Activated effector memory CD4-positive, alpha-beta T cell treated with anti-CD3 and anti-CD28 coated beads, Interleukin-2, amount 50 U/mL, for 16 hours (primary cell): ENCODE data around the gene BOLA3.
"Not testable (repeated sequence)": the region's sequence is repeated elsewhere in the genome, so short reads cannot be mapped to it uniquely, and the experiment has no call there.

Source experiments
- DNase-seq: peaks from one replicate; pipeline ENCODE4 v3.0.0-alpha.2; 2020

BOLA3 gene

GRCh38 chr2:74101574-74102300, 46.0 kb downstream of the BOLA3 start:
- DNase-seq, result no peak

GRCh38 chr2:74100254-74101216, 47.2 kb downstream of the BOLA3 start:
- DNase-seq, result peak; percentile 61

GRCh38 chr2:74099835-74100234, 47.9 kb downstream of the BOLA3 start:
- no peak for DNase-seq

DNA sequence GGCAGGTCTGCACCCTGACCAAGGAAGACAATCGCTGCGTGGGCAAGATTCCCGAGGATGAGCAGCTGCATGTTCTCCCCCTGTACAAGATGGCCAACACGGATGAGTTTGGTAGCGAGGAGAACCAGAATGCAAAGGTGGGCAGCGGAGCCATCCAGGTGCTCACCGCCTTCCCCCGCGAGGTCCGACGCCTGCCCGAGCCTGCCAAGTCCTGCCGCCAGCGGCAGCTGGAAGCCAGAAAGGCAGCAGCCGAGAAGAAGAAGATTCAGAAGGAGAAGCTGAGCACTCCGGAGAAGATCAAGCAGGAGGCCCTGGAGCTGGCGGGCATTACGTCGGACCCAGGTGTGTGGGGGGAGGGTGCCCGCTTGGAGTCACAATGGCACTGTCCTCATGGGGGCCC, 48.4 kb downstream of the BOLA3 start:
- DNase-seq, result peak; percentile 52

DNA sequence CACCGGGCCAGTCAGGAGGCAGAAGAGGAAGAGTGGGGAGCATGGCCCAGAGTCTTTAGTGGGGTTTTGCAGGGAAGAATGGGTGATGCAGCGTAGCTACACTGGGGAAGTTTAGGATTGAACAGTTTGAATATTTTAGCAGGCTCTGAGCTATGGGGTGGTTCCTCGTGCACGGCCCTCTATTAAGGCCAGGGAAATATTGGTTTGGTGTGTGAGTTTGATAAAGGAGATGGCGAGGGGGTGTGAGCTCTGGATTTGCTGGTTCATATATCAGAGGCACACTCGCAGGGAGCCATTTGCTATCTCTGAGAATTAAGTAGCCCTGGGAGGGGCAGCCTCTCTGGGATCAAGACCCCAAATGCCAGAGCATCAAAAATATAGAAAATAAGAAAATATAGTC, 50.1 kb downstream of the BOLA3 start:
- DNase-seq, result peak; percentile 4

DNA sequence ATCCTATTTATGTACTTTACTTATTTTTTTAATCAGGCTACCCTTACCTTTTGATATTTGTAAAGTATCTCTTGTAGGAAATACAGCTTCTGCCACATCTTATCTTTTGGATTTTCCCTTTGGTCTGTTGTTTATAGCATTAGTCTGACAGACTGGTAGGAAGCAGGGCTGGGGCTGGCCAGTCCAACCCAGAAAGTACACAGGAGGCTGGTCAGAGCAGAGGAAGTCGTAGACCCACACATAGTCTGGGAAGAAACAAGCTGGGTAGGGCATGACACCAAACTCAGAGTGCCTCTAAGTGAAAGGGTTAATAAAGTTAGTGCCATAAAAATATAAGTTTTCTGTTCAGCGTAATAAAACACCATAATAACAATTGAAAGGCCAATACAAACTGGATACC, 51.7 kb downstream of the BOLA3 start:
- DNase-seq, result peak; percentile 6

DNA sequence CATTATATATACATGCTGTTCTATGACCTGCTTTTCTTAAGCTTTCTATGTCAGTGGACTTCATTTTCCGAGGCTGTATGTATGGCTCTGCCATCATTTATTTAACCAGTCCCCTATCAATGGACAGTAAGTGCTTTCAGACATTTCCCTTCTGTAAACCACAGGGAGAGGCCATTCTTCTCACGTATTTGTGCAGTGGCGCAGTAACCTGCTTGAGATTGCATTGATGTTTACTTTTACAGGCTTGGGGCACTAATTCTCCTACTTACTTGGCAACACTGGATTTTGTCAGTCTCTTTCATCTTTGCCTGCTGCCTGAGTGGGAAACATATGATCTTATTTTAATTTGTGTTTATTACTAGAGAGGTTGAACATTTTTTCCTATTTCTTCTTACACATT, 52.1 kb downstream of the BOLA3 start:
- DNase-seq, result no peak

- peak; percentile 25 for DNase-seq
These were observed 53.4 kb downstream of the BOLA3 start for GRCh38 chr2:74094291-74094690.

- no peak for DNase-seq
These were observed 53.9 kb downstream of the BOLA3 start for GRCh38 chr2:74093840-74094239.

- DNase-seq, result peak; percentile 54
These were observed 54.3 kb downstream of the BOLA3 start for GRCh38 chr2:74093426-74093825.

- peak; percentile 14 for DNase-seq
These were observed 55.4 kb downstream of the BOLA3 start for GRCh38 chr2:74092275-74092674.

DNA sequence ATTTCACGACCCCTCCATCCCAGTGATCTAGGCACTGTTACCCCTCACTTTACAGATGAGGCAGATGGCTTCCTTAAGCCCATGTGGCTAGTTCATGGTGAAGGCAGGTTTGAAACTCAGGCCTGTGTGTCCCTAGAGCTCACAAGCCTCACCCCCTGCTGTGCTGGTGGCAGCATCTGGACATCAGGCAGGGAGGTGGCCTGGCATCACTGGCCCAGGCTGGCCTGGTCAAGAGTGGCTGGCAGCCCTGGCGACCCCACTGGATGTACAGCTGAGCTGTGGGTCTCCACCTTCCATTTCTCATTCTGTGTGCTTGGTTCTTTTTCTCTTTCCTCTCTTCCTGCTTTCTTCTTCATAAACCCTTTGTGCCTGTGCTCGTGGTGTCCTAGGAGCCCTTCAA, 56.3 kb downstream of the BOLA3 start:
- DNase-seq, result peak; percentile 52

- no peak for DNase-seq
These were observed 57.6 kb downstream of the BOLA3 start for GRCh38 chr2:74089816-74090745.

DNA sequence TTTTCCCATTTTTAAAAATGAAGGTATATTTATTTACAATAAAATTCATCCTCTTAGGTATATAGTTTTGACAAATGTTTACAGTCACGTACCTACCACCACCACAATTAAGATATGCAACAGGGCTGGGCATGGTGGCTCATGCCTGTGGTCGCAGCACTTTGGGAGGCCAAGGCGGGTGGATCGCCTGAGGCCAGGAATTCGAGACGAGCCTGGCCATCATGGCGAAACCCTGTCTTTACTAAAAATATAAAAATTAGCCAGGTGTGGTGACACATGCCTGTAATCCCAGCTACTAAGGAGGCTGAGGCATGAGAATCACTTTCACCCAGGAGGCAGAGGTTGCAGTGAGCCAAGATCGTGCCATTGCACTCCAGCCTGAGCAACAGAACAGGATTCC, 59.0 kb downstream of the BOLA3 start:
- not testable (repeated sequence) for DNase-seq

DNA sequence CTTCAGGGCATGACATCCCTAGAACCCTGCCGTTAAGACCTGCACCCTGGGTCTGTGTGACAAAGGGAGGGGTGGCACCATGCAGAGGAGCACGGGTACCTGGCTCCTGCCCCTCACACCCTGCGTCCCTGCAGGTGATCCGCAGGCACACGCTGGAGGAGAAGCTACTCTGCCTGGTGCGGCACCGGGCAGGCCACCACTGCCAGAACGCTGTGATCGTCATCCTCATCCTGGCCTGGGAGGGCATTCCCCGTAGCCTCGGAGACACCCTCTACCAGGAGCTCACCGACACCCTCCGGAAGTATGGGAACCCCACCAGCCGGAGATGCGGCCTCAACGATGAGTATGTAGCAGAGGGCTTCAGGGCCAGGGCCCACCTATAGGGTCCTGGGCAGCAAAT, 60.0 kb downstream of the BOLA3 start:
- no peak for DNase-seq

- DNase-seq, result no peak
These were observed 61.7 kb downstream of the BOLA3 start for GRCh38 chr2:74086021-74086420.
